Measurements from ENCODE around the gene ROR1. TPM values are rescaled to one million over a fixed set of nuclear protein-coding genes. Genes with fewer than 3 reads are reported as not detected.
A peak's percentile ranks its signal among the peaks of the same experiment; 100 is the strongest.

ROR1 gene
- total and polyA plus RNA-seq, 2 donors (not counting 1 experiment from before 2014, with no cell fraction given): 14.5 to 16.5 TPM

DNA sequence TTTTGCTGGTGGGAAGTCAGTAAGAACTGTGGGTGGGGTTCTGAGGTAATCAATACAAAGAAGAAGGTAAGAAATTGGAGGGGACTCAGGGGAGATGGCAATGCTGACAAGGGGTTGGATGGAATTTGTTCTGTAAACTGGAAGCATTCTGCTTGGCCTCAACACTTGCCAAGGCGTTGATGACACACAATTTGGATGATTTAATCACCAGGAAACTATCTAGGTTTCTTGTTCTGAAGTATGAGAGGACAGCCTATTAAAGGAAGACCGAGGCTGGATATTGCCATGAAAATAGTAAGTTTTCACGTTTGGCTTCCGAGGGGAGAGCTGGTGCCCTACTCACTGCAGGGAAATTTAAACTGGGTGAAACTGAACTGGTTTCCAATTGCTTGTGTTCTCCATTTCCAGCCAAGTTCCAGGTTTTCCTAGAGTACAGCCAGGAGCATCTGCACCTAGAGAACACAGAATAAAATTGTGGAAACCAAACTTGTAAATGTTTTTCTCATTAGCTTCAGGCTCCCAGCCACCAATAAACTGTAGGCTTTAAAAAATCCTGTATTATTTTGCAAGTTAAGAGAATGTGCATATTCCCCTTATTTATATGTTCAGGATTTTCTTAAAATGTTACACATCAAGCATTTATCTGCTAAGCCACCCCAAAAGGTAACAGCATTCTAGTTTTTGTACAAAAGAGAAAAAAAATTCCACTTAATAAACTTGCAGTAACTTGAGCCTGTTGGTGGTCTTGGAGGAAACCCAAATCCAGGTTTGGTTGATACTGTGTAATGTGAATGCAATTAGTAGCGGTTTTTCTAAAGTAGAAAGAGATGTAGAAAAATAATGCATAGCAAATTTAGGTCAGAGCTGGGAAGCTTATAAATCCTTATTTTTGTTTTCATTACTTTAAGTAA lies 53.8 kb downstream of the ROR1 start:
- Histone ChIP-seq H3K27ac (ENCODE audit: insufficient read depth, low read length) (no peak overlapping the region), H3K9me3 (ENCODE audit: control insufficient read depth, insufficient read depth, low read depth, low read length) (no peaks in the 10 kb centered on the region), H3K27me3 (ENCODE audit: control insufficient read depth, insufficient read depth, low read length) (no peaks in the 10 kb centered on the region), H3K36me3 (ENCODE audit: control insufficient read depth, insufficient read depth, low read length) (no peaks in the 10 kb centered on the region), H3K4me1 (ENCODE audit: control insufficient read depth, extremely low read depth, insufficient read depth, low read length) (no peaks in the 10 kb centered on the region), H4K20me1 (ENCODE audit: control insufficient read depth, extremely low read depth, insufficient read depth, low read length) (no peaks in the 10 kb centered on the region), H3K9ac (ENCODE audit: insufficient read depth, low read length) (no peak overlapping the region), H2AFZ (ENCODE audit: low read length) (no peak overlapping the region), H3K4me2 (ENCODE audit: extremely low read depth, insufficient read depth, low read length) (no peak overlapping the region), H3K4me3 (replicated peaks in 1 of 4; ENCODE audit: control extremely low read depth in 1 of 4, insufficient read depth in 1 of 4, low read depth in 3 of 4, low read length in 4 of 4) (no peak overlapping the region), H3K79me2 (ENCODE audit: control insufficient read depth, insufficient read depth, low read length) (no peaks in the 10 kb centered on the region)
- peak; percentile 53 to 87 for DNase-seq (ENCODE audit: low read depth in 2 of 2)
- TF ChIP-seq EZH2 (IDR thresholded peaks at IDR 0.05; ENCODE audit: low read length, missing control alignments): no peak
- TF ChIP-seq, protein P1, sequence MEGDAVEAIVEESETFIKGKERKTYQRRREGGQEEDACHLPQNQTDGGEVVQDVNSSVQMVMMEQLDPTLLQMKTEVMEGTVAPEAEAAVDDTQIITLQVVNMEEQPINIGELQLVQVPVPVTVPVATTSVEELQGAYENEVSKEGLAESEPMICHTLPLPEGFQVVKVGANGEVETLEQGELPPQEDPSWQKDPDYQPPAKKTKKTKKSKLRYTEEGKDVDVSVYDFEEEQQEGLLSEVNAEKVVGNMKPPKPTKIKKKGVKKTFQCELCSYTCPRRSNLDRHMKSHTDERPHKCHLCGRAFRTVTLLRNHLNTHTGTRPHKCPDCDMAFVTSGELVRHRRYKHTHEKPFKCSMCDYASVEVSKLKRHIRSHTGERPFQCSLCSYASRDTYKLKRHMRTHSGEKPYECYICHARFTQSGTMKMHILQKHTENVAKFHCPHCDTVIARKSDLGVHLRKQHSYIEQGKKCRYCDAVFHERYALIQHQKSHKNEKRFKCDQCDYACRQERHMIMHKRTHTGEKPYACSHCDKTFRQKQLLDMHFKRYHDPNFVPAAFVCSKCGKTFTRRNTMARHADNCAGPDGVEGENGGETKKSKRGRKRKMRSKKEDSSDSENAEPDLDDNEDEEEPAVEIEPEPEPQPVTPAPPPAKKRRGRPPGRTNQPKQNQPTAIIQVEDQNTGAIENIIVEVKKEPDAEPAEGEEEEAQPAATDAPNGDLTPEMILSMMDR (conservative IDR thresholded peaks at IDR 0.05 in 1 of 2, IDR thresholded peaks at IDR 0.05 in 1 of 2; ENCODE audit: low read depth in 1 of 2, low read length in 2 of 2): no peak

DNA sequence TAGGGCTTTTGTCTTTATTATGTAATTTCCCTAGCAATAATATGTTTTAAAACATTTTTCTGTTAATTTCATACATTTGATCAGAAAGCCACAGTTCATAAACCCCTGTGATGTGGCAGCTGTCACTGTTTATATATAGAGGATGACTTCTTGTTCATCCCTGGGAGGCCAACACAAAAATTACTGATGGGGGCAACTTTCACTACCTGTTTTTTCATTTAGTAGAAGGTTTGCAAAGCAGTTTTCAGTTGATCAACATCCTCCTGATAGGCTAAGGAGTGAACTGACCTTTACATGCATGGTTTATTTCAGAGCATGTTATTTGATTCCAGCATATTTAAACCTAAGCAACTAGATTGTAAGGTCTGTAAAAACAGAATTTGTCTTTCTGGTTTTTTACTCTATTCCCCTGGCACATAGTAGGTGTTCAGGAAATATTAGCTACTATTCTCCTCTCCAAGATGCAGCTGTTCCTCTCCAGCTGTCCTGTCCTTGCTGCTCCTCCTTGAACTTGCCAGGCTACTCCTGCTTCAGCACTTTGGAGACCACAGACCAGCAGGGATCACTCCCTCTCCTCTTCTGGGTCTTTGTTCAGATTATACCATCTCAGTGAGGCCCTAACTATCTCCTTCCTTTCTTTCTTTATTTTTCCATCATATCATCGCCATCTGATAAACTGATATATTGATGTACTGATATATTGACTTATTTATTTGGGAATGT lies 54.7 kb downstream of the ROR1 start:
- Histone ChIP-seq H3K27me3 (ENCODE audit: control insufficient read depth, insufficient read depth, low read length) (no peaks in the 10 kb centered on the region), H3K79me2 (ENCODE audit: control insufficient read depth, insufficient read depth, low read length) (no peaks in the 10 kb centered on the region), H3K4me3 (replicated peaks in 1 of 4; ENCODE audit: control extremely low read depth in 1 of 4, insufficient read depth in 1 of 4, low read depth in 3 of 4, low read length in 4 of 4) (no peak overlapping the region), H3K36me3 (ENCODE audit: control insufficient read depth, insufficient read depth, low read length) (no peaks in the 10 kb centered on the region), H2AFZ (ENCODE audit: low read length) (no peak overlapping the region), H3K9ac (ENCODE audit: insufficient read depth, low read length) (no peak overlapping the region), H3K27ac (ENCODE audit: insufficient read depth, low read length) (no peak overlapping the region), H3K9me3 (ENCODE audit: control insufficient read depth, insufficient read depth, low read depth, low read length) (no peaks in the 10 kb centered on the region), H3K4me1 (ENCODE audit: control insufficient read depth, extremely low read depth, insufficient read depth, low read length) (no peaks in the 10 kb centered on the region), H3K4me2 (ENCODE audit: extremely low read depth, insufficient read depth, low read length) (no peak overlapping the region), H4K20me1 (ENCODE audit: control insufficient read depth, extremely low read depth, insufficient read depth, low read length) (no peaks in the 10 kb centered on the region)
- no peak for DNase-seq (ENCODE audit: low read depth in 2 of 2)
- no peak for TF ChIP-seq EZH2 (IDR thresholded peaks at IDR 0.05; ENCODE audit: low read length, missing control alignments)
- TF ChIP-seq, protein P1 (conservative IDR thresholded peaks at IDR 0.05 in 1 of 2, IDR thresholded peaks at IDR 0.05 in 1 of 2; ENCODE audit: low read depth in 1 of 2, low read length in 2 of 2): no peak
